NCI-H2081 treated with DMSO at 0.1 percent for 48 hours (cell line): ENCODE data around the gene PDE4A.
"Not testable (repeated sequence)": the region's sequence is repeated elsewhere in the genome, so short reads cannot be mapped to it uniquely, and the experiment has no call there.

Source experiments
- DNase-seq: peaks from one replicate; lab custom pipeline; 2025; lab: John Stamatoyannopoulos, UW

Gene PDE4A

GRCh38 chr19:10424011-10424637 is 3.8 kb downstream of the PDE4A start:
- peak; percentile 2 for DNase-seq

GRCh38 chr19:10427169-10427568 is 6.8 kb downstream of the PDE4A start:
- DNase-seq: no peak

- DNase-seq: no peak
These were observed 8.7 kb downstream of the PDE4A start for GRCh38 chr19:10428996-10429381.

- no peak for DNase-seq
These were observed 10.3 kb downstream of the PDE4A start for GRCh38 chr19:10430505-10431253.

- no peak for DNase-seq
These were observed 11.1 kb downstream of the PDE4A start for GRCh38 chr19:10431254-10431942.

GRCh38 chr19:10431943-10432735 is 11.8 kb downstream of the PDE4A start:
- DNase-seq: no peak

GRCh38 chr19:10432736-10433130 is 12.4 kb downstream of the PDE4A start:
- no peak for DNase-seq

- DNase-seq: no peak
These were observed 12.8 kb downstream of the PDE4A start for GRCh38 chr19:10433131-10433536.

GRCh38 chr19:10439588-10439987 is 19.2 kb downstream of the PDE4A start:
- DNase-seq: no peak

GRCh38 chr19:10442698-10443097 is 22.4 kb downstream of the PDE4A start:
- DNase-seq: no peak

GRCh38 chr19:10449037-10449436 is 28.7 kb downstream of the PDE4A start:
- no peak for DNase-seq

GRCh38 chr19:10450191-10450852 is 30.0 kb downstream of the PDE4A start:
- no peak for DNase-seq

- no peak for DNase-seq
These were observed 30.7 kb downstream of the PDE4A start for GRCh38 chr19:10450853-10451609.

GRCh38 chr19:10452726-10453618 is 32.6 kb downstream of the PDE4A start:
- DNase-seq: no peak

- no peak for DNase-seq
These were observed 33.5 kb downstream of the PDE4A start for GRCh38 chr19:10453852-10454251.

- DNase-seq: no peak
These were observed 33.9 kb downstream of the PDE4A start for GRCh38 chr19:10454267-10454666.

- not testable (repeated sequence) for DNase-seq
These were observed 38.4 kb downstream of the PDE4A start for GRCh38 chr19:10458733-10459132.

- DNase-seq: no peak
These were observed 40.3 kb downstream of the PDE4A start for GRCh38 chr19:10460714-10461046.

- no peak for DNase-seq
These were observed 41.0 kb downstream of the PDE4A start for GRCh38 chr19:10461047-10461949.
